Limb (tissue), 2 donors: ENCODE data around the gene EXT2.

ENCODE experiments used
- DNase-seq, 2 donors: peaks; one replicate each; pipeline ENCODE4 v3.0.0-alpha.2; 2016; ENCODE audit errors: extremely low spot score in 2 of 2

The EXT2 gene

DNA sequence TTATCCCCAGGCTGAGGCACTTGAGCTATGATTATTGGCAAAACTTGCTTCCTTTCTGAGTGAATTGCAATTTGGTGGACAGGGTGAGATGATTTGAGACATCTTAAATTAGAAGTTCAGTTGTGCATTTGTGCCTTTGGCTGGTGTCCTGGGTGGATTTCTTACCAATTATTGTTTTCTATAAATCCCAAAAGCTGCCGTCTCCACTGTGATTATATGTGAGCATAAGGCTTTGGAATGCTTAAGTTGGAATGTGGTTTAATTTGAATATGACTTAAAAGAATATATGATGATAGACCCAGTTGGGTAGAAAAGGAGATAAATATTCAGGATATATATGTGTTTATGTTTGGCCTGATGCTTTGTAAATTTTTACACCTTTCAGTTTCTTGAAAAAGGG lies 70.0 kb downstream of the EXT2 start:
- no peak for DNase-seq

DNA sequence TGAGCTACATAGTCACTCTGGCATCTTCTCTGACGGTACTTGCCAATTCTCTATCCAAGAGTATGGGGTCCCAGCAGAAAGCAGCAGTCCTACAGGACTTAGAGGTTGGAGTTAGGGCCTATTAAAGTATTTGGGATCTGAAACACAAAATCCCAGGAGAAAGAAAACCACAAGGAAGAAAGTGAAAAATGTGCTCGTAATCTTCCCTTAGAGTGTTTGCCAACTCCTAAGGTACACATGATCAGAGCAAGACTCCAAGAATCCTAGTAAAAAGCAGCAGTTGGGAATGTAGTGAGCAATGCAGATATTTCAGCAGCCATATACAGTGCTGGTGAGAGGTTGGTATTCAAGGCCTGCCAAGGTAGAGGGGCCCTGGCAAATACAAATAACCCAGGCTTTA lies 71.6 kb downstream of the EXT2 start:
- DNase-seq, result no peak

DNA sequence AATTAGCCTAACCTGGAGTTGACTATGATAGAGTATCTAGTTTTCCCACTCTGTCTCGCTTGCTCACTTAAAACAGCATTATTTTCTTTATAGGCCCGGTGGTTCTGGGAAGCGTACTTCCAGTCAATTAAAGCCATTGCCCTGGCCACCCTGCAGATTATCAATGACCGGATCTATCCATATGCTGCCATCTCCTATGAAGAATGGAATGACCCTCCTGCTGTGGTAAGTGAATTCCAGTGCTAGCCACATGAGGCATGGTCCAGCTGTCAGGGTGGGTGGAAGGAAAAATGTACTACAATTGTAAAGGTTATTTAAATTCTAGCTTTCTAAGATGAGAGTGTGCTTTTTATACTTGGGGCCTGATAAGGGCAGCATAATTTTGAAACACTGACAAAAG lies 76.0 kb downstream of the EXT2 start:
- no peak for DNase-seq

DNA sequence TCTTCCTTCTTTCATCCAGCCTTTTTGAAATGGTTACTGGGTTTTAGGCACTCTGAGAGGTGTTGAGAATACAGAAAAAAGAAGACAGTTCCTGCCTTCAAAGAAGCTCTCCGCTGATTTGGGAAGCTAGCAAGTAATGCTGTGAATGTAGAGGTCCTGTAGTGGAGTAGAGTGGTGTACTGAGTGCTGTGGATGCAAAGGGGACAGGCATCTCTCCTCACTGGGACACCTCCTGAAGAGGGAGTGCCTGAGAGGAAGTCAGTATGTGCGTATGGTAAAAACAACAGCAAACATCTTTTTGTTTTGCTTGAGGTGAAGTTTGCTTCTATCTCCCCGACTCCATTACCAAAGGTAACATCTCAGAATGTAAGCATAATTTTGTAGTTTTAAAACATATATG lies 77.5 kb downstream of the EXT2 start:
- no peak for DNase-seq

DNA sequence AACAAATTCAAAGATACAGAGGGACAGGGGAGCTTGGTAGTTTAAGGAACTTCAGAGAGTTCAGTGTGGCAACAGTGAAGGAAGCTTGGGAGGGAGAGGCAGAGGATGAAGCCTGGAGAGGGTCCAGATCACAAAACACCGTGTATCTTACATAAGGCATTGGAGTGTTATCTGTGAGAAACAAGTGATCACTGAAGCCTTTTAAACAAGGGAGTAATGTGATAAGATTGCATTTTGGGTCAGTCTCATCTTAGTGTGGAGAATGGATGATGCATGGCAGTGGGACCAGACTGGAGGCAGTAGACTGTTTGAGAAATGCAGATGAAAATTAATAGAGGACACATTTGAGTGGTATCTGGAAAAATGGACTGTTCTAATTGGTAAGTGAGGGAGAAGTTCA lies 79.4 kb downstream of the EXT2 start:
- no peak for DNase-seq

DNA sequence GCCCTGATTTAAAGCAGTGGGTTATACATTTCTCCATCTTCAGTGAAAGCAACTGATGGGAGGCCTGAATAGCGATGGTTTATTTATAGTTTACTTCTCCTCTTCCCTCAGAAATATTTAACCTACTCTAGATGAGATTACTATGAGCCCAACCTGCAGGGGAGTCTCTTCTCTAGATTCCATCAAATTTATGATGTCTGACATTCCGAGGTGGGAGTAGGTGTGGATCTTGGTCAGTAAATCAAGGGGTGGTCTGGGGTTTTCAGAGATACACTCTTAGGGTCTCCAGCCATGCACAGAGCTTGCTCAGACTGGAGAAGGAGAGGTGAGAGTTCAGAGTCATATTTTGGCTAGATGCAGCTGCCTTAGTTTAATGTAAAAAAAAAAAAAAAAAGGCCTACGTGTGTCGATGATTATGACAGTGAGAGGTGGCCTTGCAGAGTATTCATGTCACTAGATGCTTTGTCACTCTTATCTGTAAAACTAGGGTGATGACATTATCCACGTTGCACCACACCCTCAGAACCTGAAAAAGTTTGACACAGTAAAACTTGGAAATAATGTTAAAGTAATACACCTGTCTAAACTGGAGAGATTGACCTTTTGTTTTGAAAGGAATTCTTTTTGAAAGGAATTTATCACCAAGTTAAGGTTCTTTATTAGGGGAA lies 81.2 kb downstream of the EXT2 start:
- no peak for DNase-seq

DNA sequence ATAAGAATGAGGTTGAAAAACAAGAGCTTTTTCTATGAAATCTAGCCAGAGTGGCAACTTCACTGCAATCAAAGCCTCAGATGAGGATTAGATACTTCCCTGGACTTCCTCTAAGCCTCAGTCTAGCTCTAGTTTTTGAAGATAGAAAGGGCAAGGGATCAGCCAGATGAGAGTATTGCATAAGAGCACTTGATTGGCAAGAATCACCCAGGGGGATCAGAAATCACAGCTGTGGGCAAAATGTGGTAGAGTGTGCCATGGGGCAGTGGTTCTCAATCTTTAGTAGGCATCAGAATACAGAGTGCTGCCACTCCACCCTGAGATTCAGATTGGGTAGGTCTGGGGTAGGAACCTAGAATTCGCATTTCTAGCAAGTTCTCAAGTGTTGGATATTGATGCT lies 82.4 kb downstream of the EXT2 start:
- no peak for DNase-seq

DNA sequence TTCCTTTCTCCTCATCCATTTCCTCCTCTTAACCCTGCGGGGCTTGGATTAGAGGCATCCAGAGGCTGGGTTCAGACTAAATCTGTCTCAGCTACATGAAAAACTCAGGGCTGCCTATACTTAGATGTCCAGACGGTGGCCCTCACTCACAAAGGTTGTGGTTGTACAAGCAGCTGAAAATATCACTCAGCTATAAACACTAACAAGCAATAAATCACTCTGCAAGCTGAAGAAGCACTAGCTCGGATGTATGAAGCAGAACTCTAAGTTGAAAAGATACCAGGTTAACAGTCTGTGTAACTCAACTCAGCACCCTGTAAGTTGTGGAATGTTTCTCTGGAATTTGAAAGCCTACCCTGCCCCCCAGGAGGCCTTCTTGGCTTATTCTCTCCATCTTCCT lies 82.9 kb downstream of the EXT2 start:
- no peak for DNase-seq

DNA sequence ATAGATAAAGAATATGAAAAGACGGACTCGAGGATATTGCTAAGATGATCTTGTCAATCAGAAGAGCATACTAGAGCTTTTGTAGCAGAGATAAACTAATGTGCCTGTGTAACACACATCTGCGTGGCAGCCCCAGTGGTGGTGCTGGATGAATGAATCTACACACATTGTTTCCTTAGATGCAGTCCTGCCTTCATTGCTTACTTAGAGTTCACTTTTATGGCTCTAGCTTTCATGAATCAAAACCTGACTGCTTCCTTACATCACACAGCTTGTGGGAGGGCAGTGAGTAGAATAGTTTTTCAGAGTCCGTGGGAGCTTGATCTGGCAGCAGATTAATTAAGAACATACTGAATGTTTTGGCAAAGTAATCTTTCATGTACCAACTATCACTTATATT lies 83.7 kb downstream of the EXT2 start:
- DNase-seq, result no peak

DNA sequence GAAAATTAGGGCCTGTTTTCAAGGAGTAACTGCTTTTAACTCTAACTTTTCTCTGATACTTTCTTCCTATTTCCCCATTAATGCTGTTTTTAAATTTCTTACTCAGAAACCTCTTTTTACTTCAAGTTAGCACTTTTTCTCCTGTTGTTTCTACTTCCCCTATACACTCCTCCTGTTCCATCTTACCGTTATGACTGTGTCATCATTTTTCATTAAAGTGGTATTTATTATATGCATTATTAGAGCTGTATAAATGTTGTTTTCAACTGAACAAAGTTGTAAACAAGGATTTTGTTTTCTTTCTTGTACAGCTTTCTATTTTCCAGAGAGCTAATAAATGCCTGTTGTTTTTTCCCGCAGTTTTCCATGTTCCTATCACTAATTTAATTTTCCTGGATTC lies 84.6 kb downstream of the EXT2 start:
- DNase-seq, result no peak

DNA sequence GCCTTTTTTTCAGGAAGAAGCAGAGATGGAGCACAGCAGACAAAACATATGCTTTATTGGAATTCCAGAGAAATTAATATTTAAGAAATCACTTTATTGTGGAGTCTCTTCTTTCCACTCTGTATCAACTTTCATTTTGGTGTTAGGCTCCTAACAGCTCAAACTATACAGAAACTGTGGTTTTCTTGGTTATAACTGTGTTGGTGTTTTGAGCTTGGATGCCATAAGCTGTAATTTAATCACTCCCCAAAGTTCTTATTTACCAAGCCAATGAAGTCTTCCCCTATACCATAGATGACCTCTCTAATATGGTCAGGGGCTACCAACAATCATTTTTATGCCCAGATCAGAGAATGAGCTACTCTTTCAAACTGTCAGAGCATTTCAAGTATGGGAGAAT lies 90.0 kb downstream of the EXT2 start:
- no peak for DNase-seq

DNA sequence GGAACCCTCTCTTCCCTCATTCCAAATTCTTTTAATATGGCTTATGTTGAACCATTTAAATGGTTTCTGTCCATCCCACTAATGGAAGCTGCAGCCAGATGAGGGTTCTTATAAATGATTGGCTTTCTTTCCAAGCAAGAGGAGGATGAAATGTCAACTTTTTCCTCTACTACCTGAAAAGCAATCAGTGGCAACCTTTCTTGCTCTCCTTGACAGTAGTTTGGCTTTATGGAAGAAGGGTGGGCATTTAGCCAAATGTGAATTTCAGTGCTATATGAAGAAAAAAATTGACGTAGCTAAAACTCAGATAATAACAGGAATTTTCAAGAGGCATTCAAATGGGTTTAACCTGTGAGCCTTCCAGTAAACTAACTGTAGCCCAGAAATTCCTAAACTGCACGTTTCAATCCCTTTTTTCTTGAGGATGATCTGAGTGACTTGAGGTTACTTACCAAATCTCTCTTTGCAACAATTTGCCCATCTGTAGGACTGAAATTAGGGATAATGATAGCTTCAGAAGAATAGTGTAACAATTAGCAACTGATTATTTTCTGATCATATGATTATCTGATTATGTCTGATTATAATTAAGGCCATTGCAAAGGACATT lies 90.9 kb downstream of the EXT2 start:
- no peak for DNase-seq

DNA sequence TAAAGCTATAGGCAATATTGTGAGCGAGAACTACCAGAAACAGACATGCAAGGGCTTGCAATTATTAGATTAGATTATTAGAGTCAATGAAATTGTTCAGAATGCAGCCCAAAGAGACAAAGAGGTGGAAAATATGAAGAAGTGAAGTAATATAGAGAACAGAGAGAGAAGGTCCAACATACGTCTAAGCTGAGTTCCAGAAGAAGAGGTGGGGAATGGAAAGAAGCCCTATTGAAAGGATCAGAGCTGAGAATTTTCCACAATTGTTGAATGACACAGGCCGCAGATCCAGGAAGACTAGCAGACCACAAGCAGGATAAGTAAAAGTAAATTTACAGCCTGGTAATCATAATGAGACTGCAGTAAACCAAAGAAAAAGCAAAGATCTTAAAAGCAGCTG lies 93.2 kb downstream of the EXT2 start:
- no peak for DNase-seq

DNA sequence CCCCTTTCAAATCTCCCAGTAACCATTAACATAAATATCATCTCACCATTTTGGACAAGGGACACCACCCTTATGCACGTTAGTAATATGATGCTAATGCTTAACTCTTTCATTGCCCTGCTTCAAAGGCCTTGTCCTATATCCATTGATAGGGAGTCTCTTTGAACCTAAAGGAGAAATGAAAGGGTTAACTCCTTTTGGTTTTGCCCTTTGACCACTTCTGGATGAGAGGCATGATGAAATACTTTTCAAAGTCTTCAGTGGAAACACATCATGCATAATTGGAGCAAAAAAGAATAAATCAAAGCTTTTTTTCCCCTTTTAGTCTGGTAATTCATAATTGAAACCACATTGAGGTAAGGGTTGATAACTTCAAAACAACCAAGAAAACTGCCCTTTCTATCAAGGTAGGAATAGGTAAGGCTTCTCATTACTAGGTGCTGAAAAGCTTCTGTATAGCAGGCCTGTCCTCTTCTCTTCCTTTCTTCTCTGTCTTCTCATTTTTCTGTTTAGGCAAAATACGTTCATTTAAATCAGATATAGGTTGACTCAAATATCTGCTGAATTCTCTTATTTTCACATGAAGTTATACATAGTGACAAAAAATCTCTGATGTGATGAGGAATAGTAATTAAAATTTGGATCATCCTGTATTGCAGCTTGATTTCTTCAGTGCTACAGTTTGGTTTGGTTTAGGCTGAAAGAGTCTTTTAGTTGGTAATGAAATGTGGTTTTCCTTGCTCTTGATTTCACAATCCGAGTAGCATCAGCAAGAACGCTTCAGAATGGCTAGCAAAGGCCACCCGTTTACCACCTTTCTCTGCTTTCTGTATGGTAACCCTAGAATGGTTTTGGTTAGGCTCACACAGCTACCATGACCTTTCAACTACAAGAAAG lies 94.8 kb downstream of the EXT2 start:
- no peak for DNase-seq

DNA sequence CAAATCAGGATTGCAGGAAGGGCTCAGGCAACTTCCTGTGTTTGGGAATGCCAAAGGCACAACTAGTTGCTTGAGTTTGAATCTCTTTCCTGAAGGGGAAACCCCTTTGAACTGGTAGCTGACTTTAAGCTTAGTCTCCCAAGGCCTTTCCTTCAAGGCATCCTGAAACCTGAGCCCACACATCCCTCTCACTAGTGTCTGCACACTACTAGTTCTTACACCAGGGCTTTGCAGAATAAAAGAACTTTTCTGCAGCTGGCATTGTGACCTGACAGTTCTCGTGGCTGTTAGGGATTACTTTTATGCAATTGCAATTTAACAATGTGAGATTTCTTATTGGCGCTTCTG lies 95.4 kb downstream of the EXT2 start:
- DNase-seq, result no peak

DNA sequence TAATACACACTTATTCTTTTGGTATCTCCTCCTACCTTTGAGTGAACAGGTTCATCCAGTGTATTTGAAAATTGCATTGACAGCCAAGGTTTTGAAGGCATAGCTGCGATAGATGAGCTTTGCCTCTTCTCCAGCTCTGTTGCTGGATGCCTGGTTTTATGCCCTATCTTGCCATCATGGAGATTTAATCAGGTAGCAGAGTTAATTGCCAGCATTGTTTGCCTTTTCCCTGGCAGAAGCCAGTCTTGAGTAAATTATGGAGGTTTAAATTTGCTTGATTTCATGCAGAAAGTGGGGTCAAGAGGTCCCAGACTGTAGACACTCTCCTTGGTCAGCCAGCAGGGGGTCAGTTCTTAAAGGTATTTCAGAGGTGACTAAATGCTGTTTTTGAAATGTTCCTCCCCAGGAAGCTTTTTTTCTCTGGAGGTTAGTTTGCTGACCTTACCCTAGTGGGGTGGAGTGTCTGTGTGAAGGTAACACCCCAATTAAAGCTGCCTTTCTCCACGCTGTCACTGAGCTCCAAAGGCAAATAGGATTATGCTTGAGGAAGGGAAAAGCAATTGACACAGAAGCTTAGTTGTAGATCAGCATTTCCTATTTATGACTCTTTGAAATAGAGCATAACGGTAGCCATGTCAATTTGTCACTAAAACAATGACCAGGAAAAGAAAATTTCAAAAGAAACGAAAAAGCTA lies 96.0 kb downstream of the EXT2 start:
- no peak for DNase-seq

DNA sequence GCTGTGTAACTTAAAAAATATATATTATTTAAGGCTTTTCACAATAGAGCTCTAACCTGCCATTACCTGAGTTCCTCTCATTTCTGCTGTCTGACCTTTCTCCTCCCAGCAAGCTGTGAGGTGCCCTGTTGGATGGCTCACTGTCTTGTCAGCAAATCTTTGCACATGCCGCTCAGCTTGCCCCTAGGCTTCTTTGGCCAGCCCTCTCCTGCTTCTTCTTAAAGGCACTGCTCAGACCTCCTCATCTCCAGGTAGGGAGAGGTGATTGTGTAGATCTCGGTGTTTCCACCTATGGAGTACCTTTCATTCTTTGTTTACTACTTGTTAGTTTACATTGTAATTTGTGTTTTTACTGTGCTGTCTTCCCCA lies 96.5 kb downstream of the EXT2 start:
- no peak for DNase-seq

DNA sequence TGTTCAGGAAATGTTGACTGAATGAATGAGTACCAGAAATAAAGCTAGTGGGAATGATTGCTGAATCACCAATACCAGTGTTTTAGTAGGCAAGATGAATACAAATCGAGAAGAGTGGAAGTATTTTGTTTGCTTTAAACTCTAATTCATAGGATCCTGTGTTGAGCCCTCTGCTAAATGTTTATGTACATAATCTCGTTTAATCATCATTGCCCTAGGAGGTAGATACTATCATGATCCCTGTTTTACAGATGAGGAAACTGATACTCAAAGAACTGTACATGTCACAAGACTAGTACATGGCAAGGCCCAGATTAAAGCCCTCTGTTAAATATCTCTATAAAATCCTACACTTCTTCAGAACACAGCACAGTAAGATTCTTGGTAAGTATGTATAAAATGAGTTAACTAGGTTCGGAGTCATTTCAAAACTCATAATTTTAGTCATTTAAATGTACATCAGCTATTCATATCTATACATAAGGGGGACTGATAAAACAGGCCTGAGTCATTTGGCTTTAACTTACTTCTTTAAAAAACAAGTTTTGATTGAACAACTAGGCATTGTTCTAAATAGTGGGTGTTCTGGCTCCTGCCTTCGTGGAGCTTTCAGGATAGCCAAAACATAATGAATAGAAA lies 97.1 kb downstream of the EXT2 start:
- DNase-seq, result no peak

DNA sequence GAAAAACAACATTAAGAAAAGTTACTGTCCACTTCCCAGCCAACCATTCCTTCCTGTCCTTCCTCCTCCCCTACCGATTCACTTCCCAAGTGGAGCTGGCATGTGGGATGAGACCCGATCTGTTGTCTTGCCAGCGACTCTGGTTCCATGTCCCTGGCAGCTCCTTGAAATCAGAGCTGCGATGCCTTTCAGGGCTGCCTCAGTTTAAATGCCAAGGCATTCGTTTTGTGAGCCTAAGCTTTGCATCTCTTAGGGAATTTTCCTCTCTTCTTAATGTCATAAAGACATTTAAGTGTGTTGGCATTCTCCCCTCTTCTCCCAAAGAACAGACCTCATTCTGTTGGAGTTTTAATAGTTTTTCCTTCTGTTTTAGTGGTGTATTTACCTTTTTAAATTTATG lies 98.4 kb downstream of the EXT2 start:
- no peak for DNase-seq

DNA sequence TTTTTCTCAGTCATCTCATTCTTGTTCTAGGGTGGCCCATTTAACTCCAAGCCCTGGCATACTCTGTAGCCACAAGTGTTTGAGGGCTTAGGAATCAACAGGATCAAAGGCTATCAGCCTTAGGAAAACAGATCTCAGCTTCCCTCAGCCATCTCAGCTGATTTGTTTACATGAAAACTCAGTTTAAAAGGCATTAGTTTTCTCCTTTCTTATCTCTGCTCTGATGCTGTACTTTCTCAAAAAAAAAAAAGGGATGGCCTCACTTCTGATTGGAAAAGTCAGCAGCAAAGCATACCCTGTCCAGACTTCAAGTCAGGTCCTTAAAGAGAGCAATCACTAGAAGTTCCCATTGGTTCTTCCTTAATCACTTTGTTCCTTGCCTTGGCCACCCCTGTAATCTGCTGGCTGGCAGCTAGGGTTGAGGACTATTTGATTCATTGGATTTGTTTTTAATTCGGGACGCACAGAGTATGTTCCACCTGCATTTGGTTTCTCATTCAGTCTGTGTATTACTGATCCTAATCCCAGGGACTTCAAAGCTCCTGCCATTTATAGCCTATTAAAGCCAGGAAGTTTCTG lies 102.8 kb downstream of the EXT2 start:
- no peak for DNase-seq

DNA sequence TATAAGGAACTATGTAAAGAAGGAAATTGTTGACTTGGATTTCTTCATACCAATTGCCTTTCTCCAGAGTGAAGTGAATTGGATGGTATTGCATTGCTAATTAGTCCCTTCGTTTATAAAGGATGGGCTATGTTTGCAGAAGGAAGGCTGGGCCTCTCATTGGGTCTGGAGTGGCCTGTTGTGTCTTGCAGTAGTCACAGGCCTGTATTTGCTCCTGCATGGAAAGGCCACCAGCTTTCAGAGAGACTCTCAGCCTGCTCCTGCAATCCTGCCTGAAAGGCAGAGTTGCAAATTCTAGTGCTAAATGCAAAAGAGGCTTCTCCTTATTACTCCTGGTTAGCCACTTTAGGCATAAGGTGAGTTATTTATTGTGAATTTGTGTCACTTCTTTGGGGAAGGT lies 103.8 kb downstream of the EXT2 start:
- no peak for DNase-seq

DNA sequence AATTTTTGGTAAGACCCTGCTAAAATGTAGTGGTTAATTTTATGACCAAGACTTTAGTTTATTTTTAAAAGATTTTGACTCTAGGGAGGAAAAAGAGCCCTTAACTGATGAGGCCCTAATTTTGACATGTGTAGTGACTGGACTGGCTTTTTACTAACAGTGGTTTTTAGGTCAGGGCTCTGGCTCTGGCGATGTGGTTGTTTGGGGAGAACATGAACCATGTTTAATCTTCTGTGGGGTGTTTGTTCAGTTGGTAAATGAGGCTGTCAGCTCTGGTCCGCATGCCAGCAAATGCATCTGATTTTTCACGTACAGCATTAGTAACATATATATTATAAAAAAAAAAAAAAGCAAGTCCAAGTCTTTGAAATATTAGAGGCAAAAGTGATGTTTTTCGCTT lies 104.3 kb downstream of the EXT2 start:
- no peak for DNase-seq
